Vagina (tissue), 2 donors: ENCODE results near the gene RNF115. TPM values are rescaled to one million over a fixed set of nuclear protein-coding genes. Genes with fewer than 3 reads are reported as not detected.

Experiments
- DNase-seq, 2 donors: peaks; one replicate each; pipeline ENCODE4 v3.0.0-alpha.2; 2017; ENCODE audit errors: extremely low spot score in 2 of 2
- H3K27ac ChIP-seq: fragments of 200-600 bp; sonication (generic); one replicate; pipeline ENCODE4 v1.5.1; 2019
- H3K27me3 ChIP-seq: fragments of 200-600 bp; sonication (generic); one replicate; pipeline ENCODE4 v1.5.1; 2019
- H3K36me3 ChIP-seq, 2 donors: fragments of 200-600 bp; sonication (generic); one replicate each; pipeline ENCODE4 v1.5.1; 2017 to 2019
- H3K4me1 ChIP-seq: fragments of 200-600 bp; sonication (generic); one replicate; pipeline ENCODE4 v1.5.1; 2019
- H3K4me3 ChIP-seq, 2 donors: fragments of 200-600 bp; sonication (generic); 1 replicate in 1 of 2; 2 replicates in 1 of 2; pipeline ENCODE4 v1.5.1; 2016 to 2019
- H3K9me3 ChIP-seq: fragments of 200-600 bp; sonication (generic); one replicate; pipeline ENCODE4 v1.5.1; 2019
- CTCF ChIP-seq, 3 experiments: fragments of 450-650 bp in 2 of 3; fragments of 200-600 bp in 1 of 3; sonication (generic) in 1 of 3; IDR thresholded peaks; one replicate each; pipeline ENCODE4 v1.5.1; 2017 to 2019; ENCODE audit warnings: antibody characterized with exemption in 3 of 3, mild to moderate bottlenecking in 2 of 3, moderate library complexity in 2 of 3
- POLR2A ChIP-seq, 2 donors: fragments of 450-650 bp; IDR thresholded peaks; one replicate each; pipeline ENCODE4 v1.6.1; 2017; ENCODE audit warnings: antibody characterized with exemption in 2 of 2, mild to moderate bottlenecking in 2 of 2, moderate library complexity in 2 of 2
- POLR2AphosphoS5 ChIP-seq, 2 donors: sonication (generic); formaldehyde crosslinking; IDR thresholded peaks; one replicate each; pipeline ENCODE4 v1.9.0; 2017; ENCODE audit warnings: antibody characterized with exemption in 2 of 2, mild to moderate bottlenecking in 2 of 2, low read depth in 1 of 2; ENCODE audit not compliant: insufficient read depth in 1 of 2
- intact Hi-C: fragments of 100-400 bp; cut with DNase I; formaldehyde crosslinking; loops from one replicate; pipeline ENCODE4 v1.15.1; 2023
- microRNA-seq: library from miRNA; unstranded; fragments of <30 nt; microRNA quantifications from one replicate; pipeline ENCODE4, GENCODE V29; 2017; ENCODE audit warnings: borderline number of aligned reads, borderline replicate concordance
- small RNA-seq: library from RNA; depleted of rRNA; stranded (forward); fragments of <200 nt; gene quantifications from one replicate; pipeline ENCODE3, GENCODE V24; 2016
- total RNA-seq: library from RNA; depleted of rRNA; stranded (reverse); fragments of >200 nt; gene quantifications from one replicate; pipeline ENCODE4 v1.2.3, GENCODE V29; 2016

RNF115 gene
- total RNA-seq, 1 donor from 2014 or later: 16.2 TPM

GRCh38 chr1:145690587-145691558, 133.0 kb downstream of the RNF115 start:
- Histone ChIP-seq H3K27me3 (no peaks in the 10 kb centered on the region), H3K4me1 (peaks cover 7% of the 10 kb centered on the region), H3K36me3 (no peaks in the 10 kb centered on the region), H3K4me3 (no peak overlapping the region), H3K9me3 (no peaks in the 10 kb centered on the region), H3K27ac (no peak overlapping the region)
- TF ChIP-seq CTCF (IDR thresholded peaks at IDR 0.05): no peak
- TF ChIP-seq POLR2A (IDR thresholded peaks at IDR 0.05): no peak
- TF ChIP-seq POLR2AphosphoS5 (IDR thresholded peaks at IDR 0.05; ENCODE audit: insufficient read depth in 1 of 2, low read depth in 1 of 2): no peak
- intact Hi-C loops: no loop called here
- no peak for DNase-seq

DNA sequence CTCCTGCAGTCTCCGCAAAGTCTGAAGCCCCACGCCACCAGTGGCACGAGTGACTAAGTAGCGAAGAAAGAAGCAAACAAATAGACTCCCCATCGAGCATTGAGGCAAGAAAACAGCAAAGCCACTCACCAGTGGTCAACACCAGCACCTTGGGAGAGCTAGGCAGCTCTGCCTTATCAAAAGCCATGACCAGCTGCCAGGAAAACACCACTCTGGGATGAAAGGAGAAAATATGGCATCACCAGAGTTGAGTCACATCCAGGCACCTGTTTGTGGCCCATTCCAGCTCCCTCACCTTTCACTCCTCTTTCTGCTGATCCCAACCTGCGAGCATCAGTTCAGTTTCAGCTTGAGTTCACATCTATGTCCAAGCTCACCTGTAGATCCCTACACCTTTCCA, 134.0 kb downstream of the RNF115 start:
- H3K27ac ChIP-seq: no peak overlapping the region
- no peaks in the 10 kb centered on the region for H3K9me3 ChIP-seq
- no peak for DNase-seq
- H3K27me3 ChIP-seq: no peaks in the 10 kb centered on the region
- TF ChIP-seq POLR2A (IDR thresholded peaks at IDR 0.05): no peak
- no peak for TF ChIP-seq POLR2AphosphoS5 (IDR thresholded peaks at IDR 0.05; ENCODE audit: insufficient read depth in 1 of 2, low read depth in 1 of 2)
- no peak for TF ChIP-seq CTCF (IDR thresholded peaks at IDR 0.05)
- H3K4me1 ChIP-seq: peaks cover 7% of the 10 kb centered on the region
- no peak overlapping the region for H3K4me3 ChIP-seq
- intact Hi-C loops: no loop called here
- H3K36me3 ChIP-seq: no peaks in the 10 kb centered on the region

DNA sequence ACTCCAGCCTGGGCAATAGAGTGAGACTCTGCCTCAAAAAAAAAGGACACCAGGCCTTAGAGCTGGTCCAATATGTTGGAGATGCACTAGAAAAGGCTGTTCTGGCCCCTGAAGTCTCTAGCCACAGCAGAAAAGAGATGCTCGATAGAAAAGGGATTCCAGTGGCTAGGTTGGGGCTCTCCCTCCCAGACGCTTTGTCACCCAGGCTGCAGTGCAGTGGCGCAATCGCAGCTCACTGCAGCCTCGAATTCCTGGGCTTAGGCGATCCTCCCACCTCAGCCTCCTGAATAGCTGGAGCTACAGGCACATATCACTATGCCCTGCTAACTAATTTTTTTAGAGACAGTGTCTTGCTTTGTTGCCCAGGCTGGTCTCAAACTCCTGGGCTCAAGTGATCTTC, 135.0 kb downstream of the RNF115 start:
- no peaks in the 10 kb centered on the region for H3K36me3 ChIP-seq
- no peak for DNase-seq
- H3K27me3 ChIP-seq: no peaks in the 10 kb centered on the region
- peaks cover 7% of the 10 kb centered on the region for H3K4me1 ChIP-seq
- H3K4me3 ChIP-seq: no peak overlapping the region
- no peaks in the 10 kb centered on the region for H3K9me3 ChIP-seq
- no peak for TF ChIP-seq POLR2A (IDR thresholded peaks at IDR 0.05)
- TF ChIP-seq CTCF (IDR thresholded peaks at IDR 0.05): no peak
- no peak for TF ChIP-seq POLR2AphosphoS5 (IDR thresholded peaks at IDR 0.05; ENCODE audit: insufficient read depth in 1 of 2, low read depth in 1 of 2)
- H3K27ac ChIP-seq: no peak overlapping the region
- intact Hi-C loops: no loop called here

Small RNAs within 50 kb of the gene (microRNA-seq; reads per million reads assigned to microRNA genes)
- gene MIR6736: not detected

Small RNAs within 50 kb of the gene (small RNA-seq; reads per million reads assigned to genes)
- gene MIR6736: not detected

Other genes with a start within 250 kb of the RNF115 start
- 29.0 TPM for gene GPR89A, start 216.1 kb downstream of the RNF115 start, total RNA-seq
- gene PDZK1, start 116.7 kb downstream of the RNF115 start, total RNA-seq: 0.49 TPM
- gene CD160, start 104.6 kb downstream of the RNF115 start, total RNA-seq: 0.49 TPM
- 34.6 TPM for gene POLR3C, start 105 bp upstream of the RNF115 start, total RNA-seq
- 2.5 TPM for gene NUDT17, start 21.5 kb upstream of the RNF115 start, total RNA-seq
- gene PIAS3, start 35.0 kb upstream of the RNF115 start, total RNA-seq: 40.5 TPM
- gene ANKRD35, start 61.8 kb upstream of the RNF115 start, total RNA-seq: 17.9 TPM
- 6.1 TPM for gene ITGA10, start 86.0 kb upstream of the RNF115 start, total RNA-seq
- 23.6 TPM for gene PEX11B, start 94.6 kb upstream of the RNF115 start, total RNA-seq
- gene RBM8A, start 103.4 kb upstream of the RNF115 start, total RNA-seq: 93.3 TPM
- 25.0 TPM for gene LIX1L, start 133.9 kb upstream of the RNF115 start, total RNA-seq
- 1.7 TPM for gene ANKRD34A, start 140.5 kb upstream of the RNF115 start, total RNA-seq
- 15.0 TPM for gene POLR3GL, start 140.6 kb upstream of the RNF115 start, total RNA-seq
- gene TXNIP, start 172.5 kb upstream of the RNF115 start, total RNA-seq: 1,858 TPM
- not detected for gene HJV, start 197.6 kb upstream of the RNF115 start, total RNA-seq